ENCODE results near the gene CAMK1D. TPM values are rescaled to one million over a fixed set of nuclear protein-coding genes. Genes with fewer than 3 reads are reported as not detected.

The CAMK1D gene
- total RNA-seq, 1 donor from 2014 or later, result 7.6 TPM

DNA sequence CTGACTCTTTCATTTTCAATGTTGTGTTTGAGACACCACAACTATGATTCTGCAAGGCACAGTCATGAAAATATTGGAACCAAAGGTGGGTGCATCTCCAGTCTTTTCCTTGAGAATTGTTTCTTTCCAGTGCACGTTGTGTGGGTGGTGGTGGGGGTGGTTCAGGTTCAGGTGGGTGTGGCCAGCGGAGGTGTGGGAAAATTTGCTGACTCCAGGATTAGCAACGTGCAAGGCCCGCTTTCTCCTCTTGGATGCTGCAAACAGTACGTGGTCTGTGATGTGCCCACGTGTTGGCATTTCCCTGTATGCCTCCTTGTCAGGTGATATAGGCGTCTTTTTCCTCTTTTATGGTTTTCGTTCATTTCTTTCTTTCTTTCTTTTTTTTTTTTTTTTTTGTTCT lies 59.1 kb downstream of the CAMK1D start:
- peaks cover 24% of the 10 kb centered on the region for H3K27me3 Mint-ChIP-seq (ENCODE audit: low read depth)
- no peaks in the 10 kb centered on the region for H3K4me1 Mint-ChIP-seq
- H3K9me3 Mint-ChIP-seq, result peaks cover 4% of the 10 kb centered on the region
- TF ChIP-seq, protein P1, sequence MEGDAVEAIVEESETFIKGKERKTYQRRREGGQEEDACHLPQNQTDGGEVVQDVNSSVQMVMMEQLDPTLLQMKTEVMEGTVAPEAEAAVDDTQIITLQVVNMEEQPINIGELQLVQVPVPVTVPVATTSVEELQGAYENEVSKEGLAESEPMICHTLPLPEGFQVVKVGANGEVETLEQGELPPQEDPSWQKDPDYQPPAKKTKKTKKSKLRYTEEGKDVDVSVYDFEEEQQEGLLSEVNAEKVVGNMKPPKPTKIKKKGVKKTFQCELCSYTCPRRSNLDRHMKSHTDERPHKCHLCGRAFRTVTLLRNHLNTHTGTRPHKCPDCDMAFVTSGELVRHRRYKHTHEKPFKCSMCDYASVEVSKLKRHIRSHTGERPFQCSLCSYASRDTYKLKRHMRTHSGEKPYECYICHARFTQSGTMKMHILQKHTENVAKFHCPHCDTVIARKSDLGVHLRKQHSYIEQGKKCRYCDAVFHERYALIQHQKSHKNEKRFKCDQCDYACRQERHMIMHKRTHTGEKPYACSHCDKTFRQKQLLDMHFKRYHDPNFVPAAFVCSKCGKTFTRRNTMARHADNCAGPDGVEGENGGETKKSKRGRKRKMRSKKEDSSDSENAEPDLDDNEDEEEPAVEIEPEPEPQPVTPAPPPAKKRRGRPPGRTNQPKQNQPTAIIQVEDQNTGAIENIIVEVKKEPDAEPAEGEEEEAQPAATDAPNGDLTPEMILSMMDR (IDR thresholded peaks at IDR 0.05; ENCODE audit: unreplicated experiment), result no peak
- H3K27ac Mint-ChIP-seq, result no peak overlapping the region
- H3K4me3 Mint-ChIP-seq, result no peak overlapping the region
- no peaks in the 10 kb centered on the region for H3K36me3 Mint-ChIP-seq
- no peak for DNase-seq (ENCODE audit: low spot score in 2 of 2, unreplicated experiment in 2 of 2)

DNA sequence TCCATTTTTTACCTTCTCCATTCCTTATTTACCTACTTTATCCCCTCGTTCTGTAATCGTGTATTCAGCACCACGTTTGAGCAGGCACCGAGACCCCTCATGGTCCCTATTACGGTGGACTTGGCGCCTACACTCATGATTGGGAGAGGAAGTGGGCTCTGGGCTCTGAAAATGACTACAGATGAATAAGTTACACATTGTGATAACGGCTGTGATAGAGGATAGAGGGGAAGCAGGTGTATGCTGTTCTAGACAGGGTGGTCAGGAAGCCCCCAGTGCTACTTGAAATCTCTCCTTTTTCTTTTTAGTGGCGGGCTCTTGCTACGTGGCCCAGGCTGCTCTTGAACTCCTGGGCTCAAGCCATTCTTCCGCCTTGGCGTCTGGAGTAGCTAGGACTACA lies 59.8 kb downstream of the CAMK1D start:
- H3K27me3 Mint-ChIP-seq (ENCODE audit: low read depth), result peaks cover 24% of the 10 kb centered on the region
- TF ChIP-seq, protein P1 (IDR thresholded peaks at IDR 0.05; ENCODE audit: unreplicated experiment), result no peak
- no peak overlapping the region for H3K4me3 Mint-ChIP-seq
- no peaks in the 10 kb centered on the region for H3K36me3 Mint-ChIP-seq
- H3K9me3 Mint-ChIP-seq, result peaks cover 5% of the 10 kb centered on the region
- no peak overlapping the region for H3K27ac Mint-ChIP-seq
- H3K4me1 Mint-ChIP-seq, result peaks cover 2% of the 10 kb centered on the region
- no peak for DNase-seq (ENCODE audit: low spot score in 2 of 2, unreplicated experiment in 2 of 2)

DNA sequence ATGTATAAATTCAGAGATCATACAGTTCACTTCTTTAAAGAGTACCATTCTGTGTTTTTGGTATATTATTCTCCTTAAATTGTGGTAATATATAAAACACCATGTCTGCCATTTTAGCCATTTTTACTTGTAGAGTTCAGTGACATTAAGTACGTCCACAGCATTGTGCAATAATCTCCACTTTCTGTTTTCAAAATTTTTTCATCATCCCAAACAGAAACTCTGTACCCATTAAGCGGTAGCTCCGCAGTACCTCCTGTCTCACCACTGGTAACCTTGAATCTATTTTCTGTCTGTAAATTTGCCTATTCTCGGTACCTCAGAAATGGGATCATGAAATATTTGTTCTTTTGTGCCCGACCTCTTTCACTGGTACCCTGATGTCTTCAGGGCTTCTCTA lies 60.3 kb downstream of the CAMK1D start:
- Mint-ChIP-seq H3K4me3 (no peak overlapping the region), H3K9me3 (peaks cover 5% of the 10 kb centered on the region), H3K27me3 (ENCODE audit: low read depth) (peaks cover 24% of the 10 kb centered on the region), H3K4me1 (peaks cover 6% of the 10 kb centered on the region), H3K27ac (no peak overlapping the region), H3K36me3 (no peaks in the 10 kb centered on the region)
- no peak for DNase-seq (ENCODE audit: low spot score in 2 of 2, unreplicated experiment in 2 of 2)
- TF ChIP-seq, protein P1 (IDR thresholded peaks at IDR 0.05; ENCODE audit: unreplicated experiment), result no peak

DNA sequence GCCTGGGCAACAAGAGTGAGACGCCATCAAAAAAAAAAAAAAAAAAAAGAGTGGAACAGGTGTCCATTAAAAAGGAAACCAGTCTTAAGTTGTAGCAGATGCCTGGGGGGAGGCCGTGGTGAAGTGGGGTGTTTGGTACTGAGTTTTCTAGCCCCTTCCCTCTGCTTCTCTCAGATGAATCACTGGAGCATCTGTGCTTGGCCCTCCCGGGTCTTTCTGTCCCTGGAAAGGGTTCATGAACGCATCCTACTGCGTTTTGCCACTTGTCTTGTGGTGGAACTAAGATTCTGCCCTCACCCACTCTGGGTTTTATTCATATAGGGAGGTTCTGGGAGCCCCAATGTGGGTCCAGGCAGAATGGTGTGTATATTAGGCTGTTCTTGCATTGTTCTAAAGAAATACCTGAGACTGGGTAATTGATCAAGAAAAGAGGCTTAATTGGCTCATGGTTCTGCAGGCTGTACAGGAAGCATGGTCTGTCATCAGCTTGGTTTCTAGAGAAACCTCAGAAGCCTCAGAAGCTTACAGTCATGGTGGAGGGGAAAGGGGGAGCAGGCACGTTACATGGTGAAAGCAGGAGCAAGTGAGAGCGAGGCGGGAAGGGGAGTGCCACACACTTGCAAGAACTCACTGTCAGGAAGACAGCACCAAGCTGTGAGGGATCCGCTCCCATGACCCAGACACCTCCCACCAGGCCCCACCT lies 63.5 kb downstream of the CAMK1D start:
- Mint-ChIP-seq H3K4me1 (peaks cover 10% of the 10 kb centered on the region), H3K36me3 (no peaks in the 10 kb centered on the region), H3K4me3 (no peak overlapping the region), H3K9me3 (peaks cover 5% of the 10 kb centered on the region), H3K27ac (no peak overlapping the region), H3K27me3 (ENCODE audit: low read depth) (peaks cover 2% of the 10 kb centered on the region)
- no peak for DNase-seq (ENCODE audit: low spot score in 2 of 2, unreplicated experiment in 2 of 2)
- TF ChIP-seq, protein P1 (IDR thresholded peaks at IDR 0.05; ENCODE audit: unreplicated experiment), result no peak

DNA sequence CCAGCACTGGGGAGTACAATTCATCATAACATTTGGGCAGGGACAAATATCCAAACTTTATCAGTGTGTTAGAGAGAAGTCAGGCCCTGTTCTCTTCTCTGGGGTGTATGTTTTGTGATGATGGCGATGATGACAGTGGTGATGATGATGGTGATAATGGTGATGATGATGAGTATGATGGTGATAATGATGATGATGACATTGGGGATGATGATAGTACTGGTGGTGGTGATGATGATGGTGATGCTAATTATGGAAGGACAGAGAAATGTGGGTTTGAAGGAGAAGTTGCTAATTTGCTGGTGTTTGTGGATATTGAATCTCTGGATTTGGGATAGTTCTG lies 64.0 kb downstream of the CAMK1D start:
- Mint-ChIP-seq H3K36me3 (no peaks in the 10 kb centered on the region), H3K4me1 (peaks cover 10% of the 10 kb centered on the region), H3K4me3 (no peak overlapping the region), H3K27ac (no peak overlapping the region), H3K27me3 (ENCODE audit: low read depth) (peaks cover 2% of the 10 kb centered on the region), H3K9me3 (peaks cover 5% of the 10 kb centered on the region)
- DNase-seq (ENCODE audit: low spot score in 2 of 2, unreplicated experiment in 2 of 2), result no peak
- TF ChIP-seq, protein P1 (IDR thresholded peaks at IDR 0.05; ENCODE audit: unreplicated experiment), result no peak

Data from mesothelial cell of epicardium (in vitro differentiated cells).